ENCODE results near the gene OR51G2.

OR51G2 gene

GRCh38 chr11:4947505-4947904, 28.4 kb upstream of the OR51G2 start, which contains the start of gene OR51A4:
Gene OR51A4 (minus strand): TSS chr11:4947605. CDS start chr11:4947100, 505 bp downstream.
- H3K9me3 ChIP-seq (ENCODE audit: insufficient read depth, low read length), result no peaks in the 10 kb centered on the region
- no peaks in the 10 kb centered on the region for H3K27me3 ChIP-seq (ENCODE audit: low read depth, low read length)
- H3K79me2 ChIP-seq (ENCODE audit: low read length), result no peaks in the 10 kb centered on the region
- H3K4me1 ChIP-seq (ENCODE audit: low read length), result no peaks in the 10 kb centered on the region
- no peak within 1 kb of the TSS for H3K27ac ChIP-seq (ENCODE audit: low read length)
- H4K20me1 ChIP-seq (ENCODE audit: insufficient read depth, low read length), result no peaks in the 10 kb centered on the region
- H3K4me2 ChIP-seq (ENCODE audit: low read length), result no peak within 1 kb of the TSS
- TF ChIP-seq EZH2phosphoT487 (IDR thresholded peaks at IDR 0.05; ENCODE audit: low read depth) (no peak), CTCF (IDR thresholded peaks at IDR 0.05; ENCODE audit: low read depth, low read length) (no peak)
- no peak within 1 kb of the TSS for H3K9ac ChIP-seq (ENCODE audit: low read length)
- no peak within 1 kb of the TSS for H2AFZ ChIP-seq (ENCODE audit: low read depth, low read length)
- no peak within 1 kb of the TSS for H3K4me3 ChIP-seq (ENCODE audit: low read length)
- no peaks in the 10 kb centered on the region for H3K36me3 ChIP-seq (replicated peaks; ENCODE audit: low read depth, low read length)

- H2AFZ ChIP-seq (ENCODE audit: low read depth, low read length), result no peak overlapping the region
- no peak overlapping the region for H3K4me2 ChIP-seq (ENCODE audit: low read length)
- no peak for TF ChIP-seq CTCF (IDR thresholded peaks at IDR 0.05; ENCODE audit: low read depth, low read length)
- no peak for TF ChIP-seq EZH2phosphoT487 (IDR thresholded peaks at IDR 0.05; ENCODE audit: low read depth)
- no peak overlapping the region for H3K4me3 ChIP-seq (ENCODE audit: low read length)
- no peaks in the 10 kb centered on the region for H3K27me3 ChIP-seq (ENCODE audit: low read depth, low read length)
- no peak overlapping the region for H3K27ac ChIP-seq (ENCODE audit: low read length)
- no peaks in the 10 kb centered on the region for H3K79me2 ChIP-seq (ENCODE audit: low read length)
- H3K4me1 ChIP-seq (ENCODE audit: low read length), result no peaks in the 10 kb centered on the region
- no peak overlapping the region for H3K9ac ChIP-seq (ENCODE audit: low read length)
- no peaks in the 10 kb centered on the region for H3K36me3 ChIP-seq (replicated peaks; ENCODE audit: low read depth, low read length)
- H3K9me3 ChIP-seq (ENCODE audit: insufficient read depth, low read length), result no peaks in the 10 kb centered on the region
- no peaks in the 10 kb centered on the region for H4K20me1 ChIP-seq (ENCODE audit: insufficient read depth, low read length)
These were observed 17.6 kb upstream of the OR51G2 start for GRCh38 chr11:4936745-4937144.

GRCh38 chr11:4932751-4933150, 13.6 kb upstream of the OR51G2 start:
- TF ChIP-seq CTCF (IDR thresholded peaks at IDR 0.05; ENCODE audit: low read depth, low read length) (no peak), EZH2phosphoT487 (IDR thresholded peaks at IDR 0.05; ENCODE audit: low read depth) (no peak)
- H3K4me2 ChIP-seq (ENCODE audit: low read length), result no peak overlapping the region
- H3K36me3 ChIP-seq (replicated peaks; ENCODE audit: low read depth, low read length), result no peaks in the 10 kb centered on the region
- H4K20me1 ChIP-seq (ENCODE audit: insufficient read depth, low read length), result no peaks in the 10 kb centered on the region
- H3K27me3 ChIP-seq (ENCODE audit: low read depth, low read length), result no peaks in the 10 kb centered on the region
- H3K9ac ChIP-seq (ENCODE audit: low read length), result no peak overlapping the region
- H3K79me2 ChIP-seq (ENCODE audit: low read length), result no peaks in the 10 kb centered on the region
- H3K4me3 ChIP-seq (ENCODE audit: low read length), result no peak overlapping the region
- no peak overlapping the region for H3K27ac ChIP-seq (ENCODE audit: low read length)
- H3K4me1 ChIP-seq (ENCODE audit: low read length), result no peaks in the 10 kb centered on the region
- H2AFZ ChIP-seq (ENCODE audit: low read depth, low read length), result no peak overlapping the region
- H3K9me3 ChIP-seq (ENCODE audit: insufficient read depth, low read length), result no peaks in the 10 kb centered on the region

GRCh38 chr11:4926608-4927007, 7.5 kb upstream of the OR51G2 start:
- H3K36me3 ChIP-seq (replicated peaks; ENCODE audit: low read depth, low read length), result no peaks in the 10 kb centered on the region
- no peaks in the 10 kb centered on the region for H3K9me3 ChIP-seq (ENCODE audit: insufficient read depth, low read length)
- H3K9ac ChIP-seq (ENCODE audit: low read length), result no peak overlapping the region
- H3K27ac ChIP-seq (ENCODE audit: low read length), result no peak overlapping the region
- H3K4me2 ChIP-seq (ENCODE audit: low read length), result no peak overlapping the region
- no peak overlapping the region for H3K4me3 ChIP-seq (ENCODE audit: low read length)
- no peaks in the 10 kb centered on the region for H3K27me3 ChIP-seq (ENCODE audit: low read depth, low read length)
- H2AFZ ChIP-seq (ENCODE audit: low read depth, low read length), result no peak overlapping the region
- H3K79me2 ChIP-seq (ENCODE audit: low read length), result no peaks in the 10 kb centered on the region
- H4K20me1 ChIP-seq (ENCODE audit: insufficient read depth, low read length), result no peaks in the 10 kb centered on the region
- TF ChIP-seq CTCF (IDR thresholded peaks at IDR 0.05; ENCODE audit: low read depth, low read length), result no peak
- TF ChIP-seq EZH2phosphoT487 (IDR thresholded peaks at IDR 0.05; ENCODE audit: low read depth), result no peak
- no peaks in the 10 kb centered on the region for H3K4me1 ChIP-seq (ENCODE audit: low read length)
